HG03457 (cell line): ENCODE results near the gene PTBP3.
"Not testable (repeated sequence)": the region's sequence is repeated elsewhere in the genome, so short reads cannot be mapped to it uniquely, and the experiment has no call there.

Source experiments
- ATAC-seq: cut with Tn5 transposase; IDR thresholded peaks from one replicate; pipeline ENCODE4 v1.9.1; 2021; ENCODE audit warnings: moderate number of reproducible peaks; ENCODE audit not compliant: unreplicated experiment

PTBP3 gene

DNA sequence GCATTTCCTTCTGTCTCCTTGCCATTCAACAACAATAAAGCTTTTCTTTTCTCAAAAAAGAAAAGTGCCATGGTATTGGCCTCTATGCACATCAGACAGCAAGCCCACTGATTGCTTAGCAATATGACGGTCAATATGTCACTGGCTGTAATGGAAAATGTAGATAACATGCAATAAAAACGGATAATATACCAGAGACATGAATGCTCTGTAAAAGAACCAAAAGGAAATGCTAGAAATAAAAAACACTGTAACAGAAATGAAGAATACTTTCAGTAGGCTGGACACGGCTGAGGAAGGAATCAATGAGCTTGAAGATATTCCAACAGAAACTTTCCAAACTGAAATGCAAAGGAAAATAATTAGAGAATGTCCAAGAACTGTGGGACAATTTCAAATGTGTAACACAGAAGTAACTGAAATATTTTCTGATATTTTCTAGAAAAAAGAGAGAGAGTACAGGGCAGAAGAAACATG lies 10.0 kb downstream of the PTBP3 start:
- no peak for ATAC-seq

DNA sequence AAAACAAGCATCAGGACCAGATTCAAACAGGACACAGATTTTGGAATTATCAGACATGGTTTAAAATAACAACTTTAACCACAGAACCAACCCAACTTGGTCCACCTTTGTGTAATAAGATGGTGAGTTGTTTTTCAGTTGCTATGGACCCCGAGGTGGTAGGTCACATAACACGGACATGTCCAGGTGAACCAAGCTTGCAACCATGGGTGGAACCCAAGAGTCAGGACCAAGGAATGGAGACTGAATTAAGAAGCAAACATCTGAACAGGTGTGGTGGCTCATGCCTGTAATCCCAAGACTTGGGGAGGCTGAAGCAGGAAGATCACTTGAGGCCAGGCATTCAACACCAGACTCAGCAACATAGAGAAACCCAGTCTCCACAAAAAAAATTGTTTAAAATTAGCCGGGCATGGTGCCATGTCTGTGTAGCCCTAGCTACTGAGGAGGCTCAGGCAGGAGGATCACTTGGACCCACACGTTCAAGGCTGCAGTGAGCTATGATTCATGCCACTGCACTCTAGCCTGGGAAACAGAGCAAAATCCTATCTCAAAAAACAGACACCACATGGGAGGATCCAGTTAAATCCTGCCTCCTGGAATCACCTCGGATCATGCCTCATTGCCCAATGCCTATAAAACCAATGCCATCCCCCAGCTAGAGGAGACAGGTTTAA lies 10.6 kb downstream of the PTBP3 start:
- ATAC-seq = no peak

DNA sequence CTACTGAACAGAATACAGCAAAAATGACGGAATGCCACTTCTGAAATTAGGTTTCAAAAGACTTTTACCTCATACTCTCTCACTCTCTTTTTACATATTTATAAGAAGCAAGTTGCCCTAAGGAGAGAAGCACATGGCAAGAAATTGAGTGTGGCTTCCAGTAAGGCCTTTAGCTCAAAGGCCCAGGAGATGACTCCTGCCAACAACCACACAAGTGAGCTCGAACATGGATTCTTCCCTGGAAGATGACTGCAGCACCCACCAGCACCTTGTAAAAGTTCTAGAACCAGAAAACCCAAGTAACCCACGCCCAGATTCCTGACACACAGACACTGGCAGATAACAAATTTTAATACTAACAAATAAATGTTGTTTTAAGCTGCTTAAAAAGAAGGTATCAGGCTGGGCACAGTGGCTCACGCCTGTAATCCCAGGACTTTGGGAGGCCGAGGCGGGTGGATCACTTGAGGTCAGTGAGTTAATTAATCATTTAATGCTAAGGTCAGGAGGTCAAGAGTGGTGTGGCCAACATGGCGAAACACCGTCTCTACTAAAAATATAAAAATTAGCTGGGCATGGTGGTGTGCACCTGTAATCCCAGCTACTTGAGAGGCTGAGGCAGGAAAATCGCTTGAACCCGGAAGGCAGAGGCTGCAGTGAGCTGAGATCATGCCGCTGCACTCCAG lies 17.0 kb downstream of the PTBP3 start:
- ATAC-seq = no peak

DNA sequence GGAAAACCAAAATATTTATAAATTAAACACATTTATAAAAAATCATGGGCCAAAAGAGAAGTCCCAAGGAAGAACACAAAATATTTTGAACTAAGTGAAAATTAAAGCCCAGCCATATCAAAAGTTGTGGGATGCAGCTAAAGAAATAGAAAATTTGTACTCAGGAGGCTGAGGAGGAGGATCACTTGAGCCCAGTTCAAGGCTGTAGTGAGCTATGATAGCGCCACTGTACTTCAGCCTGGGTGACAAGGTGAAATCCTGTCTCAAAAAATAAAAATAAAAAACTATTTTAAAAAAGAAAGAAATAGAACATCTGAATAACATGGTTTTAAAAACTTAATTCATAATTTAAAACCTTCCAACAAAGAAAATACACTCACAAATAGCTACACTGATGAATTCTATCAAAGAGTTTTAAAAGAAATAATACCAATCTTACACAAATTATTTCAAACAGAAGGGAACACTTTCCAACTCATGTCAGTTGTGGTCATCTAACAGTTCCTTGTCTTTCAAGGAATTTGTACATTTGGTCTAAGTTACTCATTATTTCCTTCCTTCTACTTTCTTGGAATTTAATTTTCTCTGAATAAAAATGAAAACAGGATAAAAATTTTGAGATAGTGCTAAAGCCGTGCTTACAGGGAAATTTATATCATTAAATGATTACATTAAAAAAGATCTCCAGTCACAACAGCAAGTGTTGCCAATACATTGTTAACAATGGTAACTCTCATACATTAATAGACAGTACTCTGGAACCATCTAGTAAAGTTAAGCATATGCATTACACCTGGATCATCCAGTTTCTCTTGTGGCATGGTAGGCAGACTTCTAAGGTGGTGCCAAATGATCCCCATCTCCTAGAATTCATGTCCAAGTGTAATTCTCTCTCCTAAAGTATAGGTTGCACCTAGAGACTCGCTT lies 17.8 kb downstream of the PTBP3 start:
- no peak for ATAC-seq

DNA sequence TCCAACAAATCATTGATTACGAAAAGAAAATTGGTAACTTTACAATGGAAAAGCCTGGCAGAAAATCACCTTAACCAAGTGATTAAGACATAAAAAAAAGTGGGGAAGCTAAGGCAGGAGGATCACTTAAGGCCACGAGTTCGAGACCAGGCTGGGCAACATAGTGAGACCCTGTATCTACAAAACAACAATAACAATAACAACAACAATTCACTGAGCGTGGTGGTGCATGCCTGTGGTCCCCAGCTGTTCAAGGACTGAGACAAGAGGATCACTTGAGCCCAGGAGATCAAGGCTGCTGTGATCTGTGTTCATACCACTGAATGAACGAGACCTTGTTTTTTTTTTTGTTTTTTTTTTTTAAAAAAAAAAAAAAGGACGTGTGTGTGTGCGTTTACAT lies 21.3 kb downstream of the PTBP3 start:
- ATAC-seq = no peak

DNA sequence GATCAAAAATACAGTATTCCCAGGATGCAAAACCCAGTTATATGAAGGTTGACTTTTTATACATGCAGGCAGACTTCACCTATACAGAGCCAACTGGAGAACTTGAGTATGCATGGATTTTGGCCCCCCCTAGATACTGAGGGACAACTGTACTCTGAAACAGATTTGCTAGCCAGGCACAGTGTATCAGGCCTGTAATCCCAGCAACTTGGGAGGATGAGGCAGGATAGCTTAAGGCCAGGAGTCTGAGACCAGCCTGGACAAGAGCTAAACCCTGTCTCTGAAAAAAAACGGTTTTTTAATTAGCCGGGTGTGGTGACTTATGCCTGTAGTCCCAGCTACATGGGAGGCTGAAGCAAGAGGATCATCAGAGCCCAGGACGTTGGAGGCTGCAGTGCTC lies 21.9 kb downstream of the PTBP3 start:
- ATAC-seq = no peak

DNA sequence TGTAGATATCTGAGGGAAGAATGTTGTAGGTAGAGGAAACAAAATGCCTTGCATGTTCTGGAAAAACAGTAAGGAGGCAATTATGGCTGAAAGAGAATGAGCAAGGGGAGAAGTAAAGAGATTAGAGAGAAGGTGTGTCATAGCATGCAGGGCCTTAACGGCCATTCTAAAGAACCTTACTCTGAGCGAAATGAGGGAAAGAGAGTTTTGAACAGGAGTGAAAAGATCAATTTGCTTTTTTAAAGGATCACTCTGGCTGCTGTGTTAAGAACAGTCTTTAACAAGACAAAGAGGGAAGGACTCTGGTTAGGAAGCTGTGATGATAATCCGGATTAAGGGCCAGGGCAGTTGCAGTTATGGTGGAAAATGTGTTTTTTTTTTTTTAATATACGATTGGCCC lies 22.6 kb downstream of the PTBP3 start:
- ATAC-seq = no peak

DNA sequence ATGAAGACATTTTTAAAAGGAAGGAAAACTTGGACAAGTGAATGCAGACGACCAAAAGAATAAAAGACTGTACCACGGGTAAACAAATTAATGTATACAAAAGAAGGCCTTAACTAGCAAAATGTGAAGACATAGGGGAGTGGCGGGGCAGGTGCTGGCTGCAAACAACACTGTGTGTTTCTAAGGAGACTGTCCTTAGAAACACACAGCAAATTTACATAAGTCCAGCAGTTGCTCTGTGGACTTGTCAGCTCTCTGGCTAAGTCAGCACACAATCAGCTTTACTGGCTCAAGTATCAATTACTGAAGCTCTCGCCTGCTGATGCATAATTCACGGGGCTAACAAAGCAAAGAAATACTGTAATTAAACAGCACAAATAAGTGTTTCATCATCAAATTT lies 24.8 kb downstream of the PTBP3 start:
- ATAC-seq = no peak

DNA sequence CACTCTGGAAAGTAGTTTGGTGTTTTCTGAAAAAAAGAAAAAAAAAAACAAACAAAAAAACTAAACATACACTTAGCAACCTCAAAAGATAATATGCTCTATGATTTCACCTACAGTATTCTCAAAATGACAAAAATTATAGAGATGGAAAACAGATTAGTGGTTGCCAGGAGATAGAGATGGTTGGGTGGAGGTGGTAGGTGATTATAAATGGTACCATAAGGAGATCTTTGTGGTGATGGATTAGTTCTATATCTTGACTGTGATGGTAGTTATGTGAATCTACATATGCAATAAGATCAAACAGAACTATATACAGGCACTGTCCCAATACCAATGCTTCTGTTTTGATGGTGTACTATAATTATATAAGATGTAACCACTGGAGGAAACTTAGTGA lies 32.0 kb downstream of the PTBP3 start:
- no peak for ATAC-seq

DNA sequence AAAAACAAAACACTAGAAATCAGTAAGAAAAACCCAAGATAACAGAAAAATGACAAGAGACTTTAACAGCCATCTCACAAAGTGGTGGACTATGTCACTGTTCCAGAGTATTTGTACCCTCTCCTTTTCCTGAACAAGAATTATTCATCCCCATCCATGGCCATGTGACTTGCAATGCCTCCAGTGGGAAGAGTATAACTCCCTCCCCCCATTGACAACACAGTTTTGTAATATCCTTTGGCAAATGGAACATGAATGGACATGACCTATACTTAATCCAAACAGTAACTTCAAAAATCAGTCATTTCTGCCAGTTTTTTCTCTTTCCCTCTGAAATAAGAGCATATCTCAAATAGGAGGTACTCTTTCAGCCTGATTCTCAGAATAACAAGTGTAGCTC lies 33.9 kb downstream of the PTBP3 start:
- ATAC-seq = no peak

DNA sequence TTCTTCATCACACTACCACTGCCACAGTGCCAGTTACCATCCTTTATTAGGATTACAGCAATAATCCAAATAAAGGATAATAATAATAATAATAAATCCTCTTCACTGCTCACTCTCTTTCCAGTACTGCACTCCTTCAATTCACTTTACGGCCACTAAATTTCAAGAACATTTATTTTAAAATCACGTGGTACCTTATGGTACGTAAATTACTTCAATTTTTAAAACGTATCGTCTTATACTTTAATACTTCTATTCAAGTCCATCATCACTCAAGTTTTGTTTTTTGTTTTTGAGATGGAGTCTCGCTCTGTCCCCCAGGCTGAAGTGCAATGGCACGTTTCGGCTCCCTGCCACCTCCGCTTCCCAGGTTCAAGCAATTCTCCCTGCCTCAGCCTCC lies 36.5 kb downstream of the PTBP3 start:
- no peak for ATAC-seq

DNA sequence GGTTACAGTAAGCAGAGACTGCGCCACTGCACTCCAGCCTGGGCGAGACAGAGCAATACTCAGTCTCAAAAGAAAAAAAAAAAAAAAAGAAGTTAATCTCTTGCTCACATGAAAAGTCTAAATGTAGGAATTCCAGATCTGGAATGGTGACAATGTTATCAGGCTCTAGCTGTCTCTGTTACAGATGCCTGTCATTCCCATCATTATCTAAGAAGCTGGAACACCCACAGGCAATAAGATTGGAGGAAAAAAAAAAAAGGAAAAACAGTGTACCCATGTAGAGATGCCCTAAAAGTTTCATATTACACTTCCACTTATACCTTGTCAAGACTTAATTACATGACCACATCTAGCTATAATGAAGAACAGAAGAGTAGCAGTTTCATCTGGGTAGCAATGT lies 38.2 kb downstream of the PTBP3 start:
- ATAC-seq = no peak

DNA sequence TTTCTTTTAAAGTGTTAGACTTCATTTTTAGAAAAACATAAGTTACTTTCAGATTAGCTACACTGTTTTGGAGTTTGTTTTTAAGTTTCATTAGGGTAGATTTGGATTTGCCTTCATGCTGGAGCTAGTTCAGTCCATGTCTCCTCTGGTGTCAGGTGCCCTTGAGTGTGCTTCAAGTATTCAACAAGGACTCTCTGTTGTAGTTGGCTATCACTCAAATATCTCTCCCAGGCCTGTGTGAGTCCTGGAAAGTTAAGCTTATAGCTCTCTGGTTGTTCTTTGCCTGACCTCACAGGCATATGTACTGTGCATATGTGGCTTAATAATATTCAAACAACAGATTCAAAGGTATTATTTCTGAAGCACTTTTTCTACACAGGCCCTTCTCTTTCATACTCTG lies 45.4 kb downstream of the PTBP3 start:
- ATAC-seq = no peak

DNA sequence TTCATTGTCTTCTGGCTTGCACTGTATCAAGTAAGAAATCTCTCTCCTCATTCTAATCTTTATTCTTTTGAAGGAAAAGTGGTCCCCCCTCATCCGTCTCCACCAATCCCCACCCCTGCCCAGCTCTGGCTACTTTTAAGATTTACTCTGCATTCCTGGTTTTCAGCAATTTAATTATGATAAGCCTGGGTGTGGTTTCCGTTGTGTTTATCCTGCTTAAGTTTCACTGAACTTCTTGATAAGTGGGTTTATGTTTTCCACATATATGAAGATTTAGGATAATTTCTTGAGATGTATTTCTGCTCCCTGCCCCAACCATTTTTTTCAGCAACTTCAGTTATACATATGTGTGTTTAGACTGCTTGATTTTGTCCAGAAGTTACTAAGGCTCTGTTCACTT lies 46.5 kb downstream of the PTBP3 start:
- no peak for ATAC-seq

DNA sequence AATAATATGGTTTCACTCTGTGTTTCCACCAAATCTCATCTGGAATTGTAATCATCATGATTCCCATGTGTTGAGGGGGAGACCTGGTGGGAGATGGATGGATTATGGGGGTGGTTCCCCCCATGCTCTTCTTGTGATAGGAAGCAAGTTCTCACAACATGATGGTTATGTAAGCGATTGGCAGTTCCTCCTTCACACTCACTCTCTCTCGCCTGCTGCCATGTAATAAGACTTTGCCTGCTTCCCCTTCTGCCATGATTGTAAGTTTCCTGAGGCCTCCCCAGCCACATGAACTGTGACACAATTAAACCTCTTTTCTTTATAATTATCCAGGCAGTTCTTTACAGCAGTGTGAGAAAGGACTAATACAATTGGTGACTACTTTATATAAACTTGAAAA lies 48.4 kb downstream of the PTBP3 start:
- ATAC-seq = no peak

DNA sequence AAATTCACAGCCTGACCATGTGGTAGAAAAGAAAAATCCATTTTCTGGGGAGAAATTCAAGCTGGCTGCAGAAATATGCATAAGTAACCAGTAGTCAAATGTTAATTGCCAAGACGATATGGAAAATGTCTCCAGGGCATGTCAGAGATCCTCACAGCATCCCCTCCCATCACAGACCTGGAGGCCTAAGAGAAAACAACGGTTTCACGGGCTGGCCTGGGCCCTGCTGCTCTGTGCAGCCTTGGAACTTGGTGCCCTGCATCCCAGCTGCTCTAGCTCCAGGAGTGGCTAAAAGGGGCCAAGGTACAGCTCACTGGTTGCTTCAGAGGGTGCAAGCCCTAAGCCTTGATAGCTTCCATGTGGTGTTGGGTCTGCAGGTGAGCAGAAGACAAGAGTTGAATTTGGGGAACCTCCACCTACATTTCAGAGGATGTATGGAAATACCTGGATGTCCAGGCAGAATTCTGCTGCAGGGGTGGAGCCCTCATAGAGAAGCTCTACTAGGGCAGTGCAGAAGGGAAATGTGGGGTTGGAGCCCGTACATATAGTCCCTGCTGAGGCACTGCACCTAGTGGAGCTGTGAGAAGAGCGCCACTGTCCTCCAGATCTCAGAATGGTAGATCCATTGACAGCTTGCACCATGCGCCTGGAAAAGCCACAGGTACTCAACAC lies 49.7 kb downstream of the PTBP3 start:
- no peak for ATAC-seq

DNA sequence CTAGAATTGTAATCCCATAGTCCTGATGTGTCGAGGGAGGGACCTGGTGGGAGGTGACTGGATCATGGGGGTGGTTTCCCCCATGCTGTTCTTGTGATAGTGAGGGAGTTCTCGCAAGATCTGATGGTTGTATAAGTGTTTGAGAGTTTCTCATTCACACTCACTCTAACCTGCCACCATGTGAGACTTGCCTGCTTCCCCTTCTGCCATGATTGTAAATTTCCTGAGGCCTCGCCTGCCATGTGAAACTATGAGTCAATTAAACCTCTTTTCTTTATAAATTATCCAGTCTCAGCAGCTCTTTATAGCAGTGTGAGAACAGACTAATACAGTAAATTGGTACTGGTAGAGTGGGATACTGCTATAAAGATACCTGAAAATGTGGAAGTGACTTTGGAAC lies 50.6 kb downstream of the PTBP3 start:
- not testable (repeated sequence) for ATAC-seq

DNA sequence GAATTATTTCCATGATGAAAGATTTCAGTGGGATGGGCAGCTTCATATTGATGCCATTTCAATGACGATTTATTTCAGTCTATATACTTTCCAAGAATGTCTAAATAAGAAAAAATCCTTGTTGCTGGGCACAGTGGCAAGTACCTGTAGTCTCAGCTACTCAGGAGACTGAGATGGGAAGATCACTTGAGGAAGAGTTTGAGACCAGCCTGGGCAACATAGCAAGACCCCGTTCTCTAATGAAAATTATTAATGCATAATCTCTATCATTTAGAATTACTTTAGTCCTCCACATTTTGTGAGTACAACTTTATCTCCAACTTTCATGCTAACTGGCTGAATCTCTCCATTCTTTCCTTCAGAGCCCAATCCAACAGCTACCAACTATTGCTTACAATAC lies 52.5 kb downstream of the PTBP3 start:
- no peak for ATAC-seq

DNA sequence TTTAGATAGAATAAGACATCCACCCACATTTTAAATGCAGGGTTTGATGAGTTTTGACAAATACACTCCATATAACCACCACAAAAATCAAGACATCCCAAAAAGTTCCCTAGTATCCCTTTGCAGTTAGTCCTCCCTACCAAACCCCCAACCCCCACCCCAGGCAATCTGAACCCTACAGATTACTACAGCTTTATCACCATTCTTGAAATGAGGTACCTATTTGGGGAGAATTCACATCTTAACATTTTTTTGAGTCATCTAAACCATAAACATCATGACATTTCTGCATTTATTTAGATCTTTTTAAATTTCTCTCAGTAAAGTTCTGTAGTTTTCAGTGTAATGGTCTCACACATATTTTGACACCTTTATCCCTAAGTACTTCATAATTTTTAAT lies 53.9 kb downstream of the PTBP3 start:
- no peak for ATAC-seq

DNA sequence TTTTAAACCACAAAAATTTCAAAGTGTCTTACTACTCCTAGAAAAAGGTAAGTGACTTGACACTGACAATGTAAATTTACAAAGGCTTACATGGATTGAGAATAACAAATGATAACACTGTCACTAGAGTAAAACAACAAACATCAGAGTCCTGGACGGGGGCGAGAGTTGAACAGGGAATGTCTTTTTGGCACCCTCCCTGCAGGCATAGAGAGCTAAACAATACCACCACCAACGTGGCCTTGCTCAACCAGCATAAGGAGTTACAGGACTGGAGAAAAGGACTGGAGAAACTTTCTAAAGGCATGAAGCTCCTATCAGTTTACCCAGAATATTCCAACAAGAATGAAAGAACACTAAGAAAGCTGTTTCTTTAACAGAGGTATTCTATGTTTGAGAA lies 55.3 kb downstream of the PTBP3 start:
- no peak for ATAC-seq

DNA sequence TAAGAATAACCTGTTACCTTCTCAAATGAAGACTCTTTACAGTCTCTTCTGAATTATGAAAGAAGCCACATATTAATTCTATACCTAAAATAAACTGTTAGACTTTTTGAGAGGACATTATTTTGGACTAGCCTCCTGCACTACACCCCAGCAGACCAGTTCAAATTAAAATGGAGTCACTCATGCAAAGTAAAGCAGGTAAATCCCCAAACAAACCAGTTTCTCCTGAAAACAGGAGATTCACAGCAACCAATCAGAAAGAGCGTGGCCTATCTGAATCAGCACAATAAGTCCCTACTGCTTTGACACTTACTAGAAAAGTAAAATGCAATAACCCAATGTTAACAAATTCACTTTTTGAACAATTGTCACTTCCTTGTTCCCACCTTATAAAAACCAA lies 58.8 kb downstream of the PTBP3 start:
- ATAC-seq = no peak
